HK-2 (cell line): ENCODE data around the gene FUT1.
"Not testable (repeated sequence)": the region's sequence is repeated elsewhere in the genome, so short reads cannot be mapped to it uniquely, and the experiment has no call there.

ENCODE experiments used
- DNase-seq: peaks from one replicate; pipeline ENCODE4 v3.0.0-alpha.2; 2018; ENCODE audit not compliant: unreplicated experiment

Gene FUT1

DNA sequence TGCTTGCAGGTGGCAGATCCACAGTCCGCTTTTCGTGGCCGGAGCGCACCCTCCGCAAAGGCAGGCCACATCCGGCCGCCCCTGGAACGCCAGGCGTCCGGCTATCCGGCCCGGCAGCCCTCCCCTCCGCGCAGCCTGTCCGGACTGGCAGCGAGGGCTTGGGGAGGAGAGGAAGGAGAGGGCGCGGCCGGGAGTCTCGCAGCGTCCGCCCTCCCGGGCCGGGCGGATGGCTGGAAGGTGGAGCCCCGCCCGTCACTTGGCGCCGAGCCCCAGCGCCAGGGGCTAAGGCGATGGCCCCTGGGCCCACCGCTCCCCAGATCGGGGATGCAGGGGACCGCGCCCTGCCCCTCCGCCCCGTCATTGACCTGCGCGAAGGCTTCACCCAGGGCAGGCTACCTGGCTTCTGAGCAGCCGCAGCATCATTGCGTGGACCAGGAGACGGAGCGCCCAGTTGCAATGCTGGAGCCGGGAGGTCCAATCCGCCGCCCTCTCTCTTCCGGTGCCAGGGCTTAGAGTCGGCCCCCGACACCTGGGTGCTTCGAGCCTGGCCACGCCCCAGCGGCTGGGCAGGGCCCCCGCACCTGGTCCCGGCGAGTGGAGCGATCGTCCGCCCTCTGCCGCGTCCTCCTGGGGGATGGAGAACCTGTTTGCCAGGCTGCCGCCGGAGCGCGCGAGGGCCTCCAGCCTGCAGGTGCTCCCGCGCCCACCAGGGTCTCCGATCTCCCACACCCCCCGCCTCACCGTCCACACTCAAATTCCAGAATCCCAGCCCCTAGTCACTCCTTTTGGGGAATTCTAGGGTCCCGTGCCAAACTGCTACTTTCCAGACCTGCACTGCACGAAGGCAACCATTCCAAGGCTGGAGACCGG lies at the start of gene FUT1:
TSS of gene FUT1 (minus strand) at position 146 of the 870 bp plus-strand sequence. CDS start 1,360 bp downstream, outside the sequence.
- DNase-seq = no peak

DNA sequence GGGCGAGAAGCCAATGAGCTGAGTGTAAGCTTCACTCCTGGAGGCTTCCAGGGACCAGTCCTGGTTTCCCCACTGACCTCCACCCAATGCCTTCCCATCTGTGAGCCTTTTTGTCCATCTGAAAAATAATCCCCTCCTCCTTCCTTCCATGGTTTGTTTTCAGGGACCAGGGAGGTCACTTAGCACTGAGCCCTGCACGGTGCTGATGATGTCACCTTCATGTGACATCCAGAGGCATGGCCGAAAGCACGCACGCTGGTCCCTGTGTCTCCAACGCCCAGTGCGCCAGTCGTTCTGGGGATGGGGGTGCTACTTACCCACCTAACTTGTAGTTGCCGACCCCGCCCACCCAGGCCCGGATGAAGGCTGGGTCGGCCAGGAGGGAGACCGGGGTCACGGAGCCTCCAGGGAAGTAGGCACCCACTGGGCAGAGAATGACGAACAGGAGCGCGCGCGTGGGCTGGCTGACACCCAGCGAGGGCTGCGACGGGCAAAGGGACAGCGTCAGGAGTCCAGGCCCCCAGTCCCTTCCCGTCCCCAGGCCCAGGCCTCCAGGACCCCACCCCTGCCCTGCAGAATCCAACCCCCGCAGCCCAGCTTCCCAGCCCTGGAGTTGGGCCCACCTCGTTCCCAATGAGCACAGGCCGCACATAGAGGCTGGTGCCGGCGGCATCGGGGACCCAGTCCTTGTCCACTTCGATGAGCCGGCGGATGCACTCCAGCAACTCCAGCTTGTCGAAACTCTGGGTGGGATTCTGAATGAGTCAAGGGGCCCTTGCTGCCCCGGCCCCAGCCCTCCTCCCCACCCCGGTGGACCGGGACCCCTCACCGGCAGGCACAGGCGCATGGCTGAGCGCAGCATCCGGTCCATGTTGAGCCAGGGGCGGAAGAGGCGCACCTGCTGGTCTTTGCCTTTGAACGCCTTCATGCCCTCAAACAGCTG lies 47.2 kb upstream of the FUT1 start:
- no peak for DNase-seq

DNA sequence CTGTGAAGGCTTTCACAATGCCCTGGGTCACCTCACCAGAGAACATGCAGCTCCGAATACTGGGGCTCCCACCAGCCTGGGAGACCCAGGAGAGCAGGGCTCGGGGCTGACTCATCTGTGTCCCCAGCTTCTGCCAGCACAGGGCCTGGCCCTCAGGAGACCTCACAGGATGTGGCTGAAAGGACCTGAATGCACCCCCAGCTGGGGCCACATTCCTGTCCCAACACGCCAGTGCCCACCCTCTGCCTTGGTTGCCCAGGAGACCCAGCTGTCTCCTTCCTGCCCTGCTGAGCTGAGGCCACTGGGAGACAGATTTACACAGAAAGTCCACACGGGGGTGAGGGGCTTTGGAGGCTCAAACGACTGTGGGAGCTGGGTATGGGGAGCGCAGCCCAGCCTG lies 46.5 kb upstream of the FUT1 start:
- no peak for DNase-seq

DNA sequence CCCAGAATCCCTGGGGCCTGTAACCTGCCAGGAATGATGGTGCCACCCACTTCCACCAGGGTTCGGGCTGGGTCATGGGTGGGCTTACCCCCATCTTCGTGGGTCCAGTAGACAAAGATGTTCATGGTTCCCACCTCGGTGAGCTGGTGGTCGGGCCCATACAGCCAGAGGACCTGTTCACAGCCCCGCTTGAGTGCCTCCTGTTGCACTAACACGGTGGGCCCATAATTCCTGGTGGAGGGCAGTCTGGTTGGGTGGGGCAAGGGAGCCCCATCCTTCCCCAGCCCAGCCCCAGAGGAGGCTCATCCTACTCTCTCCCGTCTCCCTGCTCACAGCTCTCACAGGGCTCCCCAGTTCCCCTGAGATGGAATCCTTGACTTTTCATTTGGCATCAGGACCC lies 44.7 kb upstream of the FUT1 start:
- DNase-seq = no peak

DNA sequence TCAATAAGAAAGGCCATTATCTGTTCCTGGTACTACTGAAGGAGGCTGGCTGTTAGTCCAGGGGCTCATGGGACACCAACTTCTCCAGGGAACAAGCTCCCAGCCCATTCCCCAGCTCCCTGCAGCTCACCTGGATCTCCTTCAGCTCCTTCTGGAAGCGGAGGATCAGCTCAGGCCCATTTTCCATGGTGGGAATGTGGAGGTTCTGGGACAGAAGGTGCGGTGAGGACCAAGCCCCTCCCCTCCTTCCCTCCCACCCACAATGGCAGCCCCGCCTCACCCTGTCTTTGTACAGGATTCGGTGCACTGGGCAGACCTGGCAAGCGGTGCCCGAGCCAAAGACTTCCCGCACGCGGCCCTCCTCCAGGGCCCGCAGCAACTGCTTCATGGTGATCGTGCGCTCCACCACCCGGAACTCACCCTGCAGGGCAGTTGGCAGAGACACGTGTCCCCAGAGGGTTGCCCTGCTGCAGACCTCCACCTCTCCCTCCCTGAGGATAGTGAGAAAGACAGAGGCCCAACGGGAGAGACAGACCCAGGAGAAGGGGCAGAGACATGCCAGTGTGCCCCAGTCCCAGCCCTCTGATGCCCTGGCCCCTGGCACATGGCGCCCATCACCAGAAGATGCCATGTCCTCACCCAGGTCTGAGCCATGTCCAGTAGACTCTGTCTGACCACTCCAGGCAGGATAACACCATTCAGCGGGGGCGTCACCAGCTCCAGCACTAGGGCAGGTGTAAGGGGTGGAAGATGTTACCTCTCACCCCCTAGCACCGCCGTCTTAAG lies 44.0 kb upstream of the FUT1 start:
- DNase-seq = no peak

DNA sequence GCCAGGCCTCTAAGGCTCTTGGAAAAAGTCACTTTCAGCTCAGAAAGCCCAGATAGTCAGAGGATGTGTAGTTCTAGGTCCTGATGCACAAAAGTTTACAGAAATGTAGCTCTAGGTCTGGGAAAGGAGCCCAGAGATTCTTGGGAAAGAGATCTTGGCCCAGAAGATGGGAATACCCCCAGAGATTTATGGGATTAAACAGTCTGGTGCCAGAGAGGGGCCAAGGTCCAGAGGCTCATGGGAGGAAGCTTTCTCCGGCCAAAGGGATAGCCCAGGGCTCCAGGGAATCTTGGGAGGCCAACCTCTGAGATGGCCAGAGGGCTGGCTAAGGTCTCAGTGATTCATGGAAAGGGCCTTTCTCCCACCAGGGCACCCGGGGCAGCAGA lies 43.2 kb upstream of the FUT1 start:
- no peak for DNase-seq

DNA sequence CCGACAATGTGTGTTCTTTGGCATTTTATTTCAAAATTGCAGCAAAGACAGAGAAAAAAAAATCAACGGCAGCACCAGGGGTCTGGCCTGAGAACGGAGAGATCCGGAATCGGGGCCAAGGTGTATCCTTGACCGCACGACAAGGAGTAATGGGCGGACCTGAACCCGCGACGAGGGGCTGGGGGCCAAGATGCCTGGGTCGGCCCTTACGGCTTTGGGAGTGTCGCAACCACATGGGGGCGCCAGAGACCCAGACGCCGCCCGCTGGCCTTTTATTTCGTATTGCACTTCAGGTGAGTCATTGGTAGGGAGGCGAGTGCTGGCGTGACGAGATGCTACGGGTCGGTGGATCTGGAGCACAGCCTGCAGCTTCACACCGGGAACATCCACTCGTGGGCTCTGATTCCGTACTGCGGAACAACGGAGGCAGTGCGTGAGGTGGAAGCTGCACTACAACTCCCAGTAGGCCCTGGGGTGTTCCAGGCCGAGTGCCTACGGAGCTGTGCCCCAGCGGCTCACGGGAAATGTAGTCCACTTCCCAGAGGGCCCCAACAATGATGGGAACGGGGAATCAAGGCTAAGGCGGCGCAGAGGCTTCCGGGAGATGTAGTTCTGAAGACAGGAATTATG lies 42.7 kb upstream of the FUT1 start:
- DNase-seq = peak; percentile 81

DNA sequence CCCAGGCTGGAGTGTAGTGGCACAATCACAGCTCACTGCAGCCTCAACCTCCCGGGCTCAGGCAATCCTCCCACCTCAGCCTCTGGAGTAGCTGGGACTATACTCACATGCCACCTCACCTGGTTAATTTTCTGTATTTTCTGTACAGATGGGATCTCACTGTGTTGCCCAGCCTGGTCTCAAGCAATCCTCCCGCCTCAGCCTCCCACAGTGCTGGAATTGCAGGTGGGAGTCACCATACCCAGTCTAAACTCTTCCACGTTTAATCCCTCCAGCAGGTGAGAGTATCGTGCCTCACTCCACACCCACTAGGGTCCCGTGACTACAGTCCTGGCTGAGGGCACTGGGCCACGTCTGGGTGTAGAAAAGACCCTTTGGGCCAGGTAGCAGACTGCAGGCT lies 41.9 kb upstream of the FUT1 start:
- DNase-seq = no peak

DNA sequence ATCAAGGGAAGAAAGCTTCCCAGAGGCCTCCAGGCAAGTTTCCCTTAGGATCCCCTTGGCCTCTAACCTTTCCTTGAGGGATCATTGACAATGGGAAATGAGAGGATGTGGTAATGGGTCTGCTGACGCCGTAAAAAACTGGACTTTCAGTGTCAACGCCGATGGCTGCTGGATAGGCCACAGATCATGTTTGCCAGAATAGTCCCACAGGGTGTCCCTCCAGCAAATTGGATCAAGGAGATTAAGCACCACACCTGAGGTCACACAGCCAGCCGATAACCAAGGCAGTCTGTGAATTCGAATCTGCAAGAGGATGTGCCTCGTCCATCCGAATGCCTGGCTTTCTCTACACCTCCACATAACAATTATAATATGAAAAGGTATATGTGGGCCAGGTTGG lies 40.8 kb upstream of the FUT1 start:
- DNase-seq = no peak

DNA sequence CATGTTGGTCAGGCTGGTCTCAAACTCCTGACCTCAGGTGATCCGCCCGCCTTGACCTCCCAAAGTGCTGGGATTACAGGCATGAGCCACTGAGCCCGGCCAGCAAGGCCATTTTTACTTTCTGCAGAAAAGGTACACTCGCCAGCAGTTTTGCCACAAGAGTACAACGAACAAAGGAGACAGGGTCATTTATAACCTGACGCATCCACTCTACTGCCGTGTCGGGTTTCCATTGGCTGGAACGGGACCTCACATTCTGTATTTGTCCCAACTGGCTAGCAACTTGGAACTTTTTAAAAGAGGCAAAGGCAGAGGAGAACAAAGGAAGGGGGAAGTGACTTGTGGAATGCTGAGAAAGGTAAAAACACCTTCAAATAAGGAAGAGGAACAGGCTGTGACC lies 34.9 kb upstream of the FUT1 start:
- DNase-seq = not testable (repeated sequence)

DNA sequence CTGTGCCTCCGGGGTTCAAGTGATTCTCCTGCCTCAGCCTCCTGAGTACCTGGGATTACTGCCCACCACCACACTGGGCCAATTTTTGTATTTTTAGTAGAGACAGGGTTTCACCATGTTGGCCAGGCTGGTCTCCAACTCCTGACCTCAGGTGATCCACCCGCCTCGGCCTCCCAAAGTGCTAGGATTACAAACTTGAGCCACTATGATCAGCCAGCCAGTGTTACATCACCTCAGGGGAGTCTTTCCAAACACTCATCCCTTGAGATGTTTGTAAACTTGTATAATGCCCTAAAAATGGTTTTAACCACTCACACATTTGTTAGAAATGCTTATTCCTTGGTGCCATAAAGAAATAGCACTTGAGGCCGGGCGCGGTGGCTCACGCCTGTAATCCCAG lies 34.0 kb upstream of the FUT1 start:
- DNase-seq = not testable (repeated sequence)

DNA sequence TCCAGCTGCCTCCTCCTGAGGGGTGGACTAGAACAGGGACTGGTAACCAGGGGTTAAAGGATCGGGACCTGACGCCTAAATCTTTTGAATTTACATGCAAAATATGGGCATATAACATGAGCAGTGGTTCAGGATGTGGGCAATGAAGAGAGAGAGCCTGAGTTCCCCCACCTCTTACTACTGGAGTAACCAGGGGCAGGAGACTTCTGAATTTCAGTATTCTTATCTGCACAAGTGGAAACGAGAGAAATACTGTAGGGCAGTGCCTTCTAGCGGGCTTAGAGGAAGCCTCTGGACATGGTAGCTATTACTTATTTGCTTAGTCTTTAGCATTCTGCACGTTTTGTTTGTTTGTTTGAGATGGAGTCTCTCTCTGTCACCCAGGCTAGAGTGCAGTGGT lies 32.1 kb upstream of the FUT1 start:
- DNase-seq = no peak

DNA sequence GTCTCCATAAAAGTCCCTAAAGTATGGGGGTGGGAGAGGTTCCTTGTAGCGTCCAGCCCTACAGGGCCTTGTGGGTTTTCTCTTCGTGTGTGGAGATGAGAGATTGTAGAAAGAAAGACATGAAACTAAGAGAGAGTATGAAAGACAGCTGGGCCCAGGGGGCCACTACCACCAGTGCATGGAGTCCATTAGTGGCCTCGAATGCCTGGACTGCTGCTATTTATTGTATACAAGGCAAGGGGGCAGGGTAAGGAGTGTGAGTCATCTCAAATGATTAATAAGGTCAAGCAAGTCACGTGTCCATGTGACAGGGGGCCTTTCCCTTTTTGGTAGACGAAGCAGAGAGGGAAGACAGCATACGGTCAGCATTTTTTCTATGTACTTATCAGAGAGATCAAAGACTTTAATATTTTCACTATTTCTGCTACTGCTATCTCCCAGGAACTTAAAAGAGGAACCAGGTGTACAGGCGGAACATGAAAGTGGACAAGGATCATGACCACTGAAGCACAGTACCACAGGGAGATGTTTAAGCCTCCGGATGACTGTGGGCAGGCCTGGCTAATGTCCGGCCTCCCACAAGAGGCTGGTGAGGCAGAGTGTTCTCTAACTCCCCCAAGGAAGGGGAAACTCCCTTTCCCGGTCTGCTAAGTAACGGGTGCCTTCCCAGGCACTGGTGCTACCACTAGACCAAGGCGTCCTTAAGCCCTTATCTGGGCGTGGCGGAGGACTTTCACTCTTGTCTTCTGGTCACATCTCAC lies 28.4 kb upstream of the FUT1 start:
- DNase-seq = peak; percentile 70

DNA sequence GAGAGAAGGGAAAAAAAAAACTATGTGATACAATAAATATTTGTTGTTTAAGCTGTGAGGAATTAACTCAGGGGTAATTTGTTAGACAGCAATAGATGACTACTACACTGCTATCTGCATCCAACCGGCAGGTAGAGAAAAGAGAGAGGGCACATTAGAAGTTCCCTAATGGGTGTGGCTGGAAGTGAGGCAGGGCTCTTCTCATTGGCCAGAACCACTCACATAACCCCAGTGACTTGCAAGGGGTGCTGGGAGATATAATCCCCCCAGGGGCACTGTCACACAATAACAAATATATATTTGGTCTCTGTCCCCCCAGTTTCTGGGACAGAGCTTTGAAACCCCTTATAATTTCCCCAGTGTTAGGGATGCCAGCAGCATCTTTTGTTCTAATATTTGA lies 27.2 kb upstream of the FUT1 start:
- no peak for DNase-seq

DNA sequence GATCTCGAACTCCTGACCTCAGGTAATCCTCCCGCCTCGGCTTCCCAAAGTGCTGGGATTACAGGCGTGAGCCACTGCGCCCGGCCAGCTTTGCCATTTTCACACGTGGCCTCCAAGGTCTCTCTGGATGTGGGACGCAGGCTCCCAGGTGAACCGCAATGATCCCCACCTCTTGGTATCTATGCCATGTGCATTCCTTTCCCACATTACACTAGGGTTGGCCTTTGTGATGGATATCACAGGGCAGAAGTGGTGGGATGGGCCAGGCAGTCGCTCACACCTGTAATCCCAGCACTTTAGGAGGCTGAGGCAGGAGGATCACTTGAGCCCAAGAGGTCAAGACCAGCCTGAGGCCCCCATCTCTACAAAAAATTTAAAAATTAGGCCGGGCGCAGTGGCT lies 25.3 kb upstream of the FUT1 start:
- DNase-seq = no peak

DNA sequence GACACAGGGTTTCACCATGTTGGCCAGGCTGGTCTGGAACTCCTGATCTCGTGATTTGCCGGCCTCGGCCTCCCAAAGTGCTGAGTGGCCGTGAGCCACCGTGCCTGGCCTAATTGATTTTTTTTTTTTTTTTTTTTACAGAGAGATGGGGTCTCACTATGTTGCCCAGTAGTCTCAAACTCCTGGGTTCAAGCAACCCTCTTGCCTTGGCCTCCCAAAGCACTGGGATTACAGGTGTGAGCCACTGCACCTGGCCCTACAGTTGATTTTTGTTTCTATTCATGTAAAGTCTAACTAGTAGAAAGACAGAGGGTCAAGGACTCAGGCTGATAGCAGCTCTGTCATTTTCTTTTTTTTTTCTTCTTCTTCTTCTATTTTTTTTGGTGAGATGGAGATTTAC lies 24.7 kb upstream of the FUT1 start:
- no peak for DNase-seq

DNA sequence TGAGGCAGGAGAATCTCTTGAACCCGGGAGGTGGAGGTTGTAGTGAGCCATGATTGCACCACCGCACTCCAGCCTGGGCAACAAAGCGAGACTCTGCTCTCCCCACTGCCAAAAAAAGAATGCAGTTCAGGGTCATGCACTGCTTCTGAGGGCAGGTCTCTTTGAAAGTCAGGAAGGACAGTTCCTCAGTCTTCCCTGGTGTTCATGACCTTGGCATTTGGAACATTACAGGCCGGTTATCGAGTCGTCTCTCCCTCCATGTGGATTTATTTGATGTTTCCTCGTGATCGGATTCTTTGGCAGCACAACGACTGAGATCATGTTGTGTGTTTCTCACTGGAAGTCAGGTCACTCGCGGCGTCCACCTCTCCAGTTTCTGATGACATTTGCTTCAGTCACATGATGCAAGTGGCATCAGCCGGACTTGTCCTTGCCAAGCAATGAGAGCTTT lies 20.1 kb upstream of the FUT1 start:
- no peak for DNase-seq

DNA sequence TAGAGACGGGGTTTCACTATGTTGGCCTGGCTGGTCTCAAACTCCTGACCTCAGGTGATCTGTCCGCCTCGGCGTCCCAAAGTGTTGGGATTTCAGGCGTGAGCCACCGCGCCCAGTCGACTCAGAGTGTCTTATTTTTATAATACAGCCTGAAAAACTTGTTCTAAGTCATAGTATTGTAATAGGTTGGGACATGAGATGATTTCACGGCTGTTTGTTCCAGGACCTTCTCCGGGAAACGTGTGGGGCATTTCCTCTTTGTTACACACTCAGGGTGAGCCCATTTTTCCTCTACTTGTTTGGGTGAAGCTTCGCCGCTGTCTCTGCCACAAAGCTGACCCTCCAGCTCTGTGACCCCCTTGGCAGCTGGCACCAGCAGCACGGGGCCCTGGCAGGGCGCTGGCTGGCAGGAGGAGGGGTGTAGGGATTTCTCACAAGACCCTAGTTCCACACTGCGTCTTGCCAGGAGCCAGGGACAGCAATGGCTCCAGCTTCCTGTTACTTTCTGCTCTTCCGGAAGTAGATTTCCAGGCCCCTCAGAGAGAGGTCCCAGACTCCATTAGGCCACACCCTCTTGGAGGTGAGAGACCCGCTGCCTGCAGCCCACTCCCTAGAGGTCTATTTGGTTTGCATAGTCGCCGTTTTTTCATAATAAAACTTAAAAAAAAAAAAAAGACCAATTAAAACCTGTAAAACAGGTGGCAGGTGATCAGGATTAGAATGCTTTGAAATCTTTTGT lies 18.5 kb upstream of the FUT1 start:
- no peak for DNase-seq

DNA sequence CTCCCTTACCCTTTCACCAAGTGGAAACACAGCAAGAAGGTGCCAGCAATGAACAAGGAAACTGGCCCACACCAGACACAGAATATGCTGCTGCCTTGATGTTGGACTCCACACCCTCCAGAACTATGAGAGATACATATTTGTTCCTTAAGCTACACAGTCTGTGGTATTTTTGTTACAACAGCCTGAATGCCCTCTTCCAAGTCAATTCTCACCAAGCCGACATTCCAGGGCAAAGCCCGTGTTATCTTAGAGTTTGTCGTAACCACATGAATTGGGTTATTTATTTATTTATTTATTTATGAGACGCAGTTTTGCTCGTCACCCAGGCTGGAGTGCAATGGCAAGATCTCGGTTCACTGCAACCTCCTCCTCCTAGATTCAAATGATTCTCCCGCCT lies 17.8 kb upstream of the FUT1 start:
- no peak for DNase-seq
